SK-N-SH (cell line): Measurements from ENCODE around the gene SLC41A3. TPM values are rescaled to one million over a fixed set of nuclear protein-coding genes. Genes with fewer than 3 reads are reported as not detected.

Experiments used
- CTCF ChIA-PET: fragments of 300-600, 350-600 bp; formaldehyde crosslinking; extraction: SDS; loops from one replicate; lab custom pipeline; 2021; lab: Yijun Ruan, JAX
- POLR2A ChIA-PET: fragments of 350-600 bp; sonication (Branson Sonifier 250); formaldehyde crosslinking; extraction: SDS; loops from one replicate; lab custom pipeline; 2020; ENCODE audit warnings: antibody characterized with exemption, inconsistent platforms; lab: Yijun Ruan, JAX
- DNase-seq: peaks from one replicate; pipeline ENCODE4 v3.0.0; 2012
- H2AFZ ChIP-seq: fragments of 200-600 bp; sonication (generic); 2 replicates; pipeline ENCODE4 v1.8.1; 2016; ENCODE audit warnings: antibody characterized with exemption, mild to moderate bottlenecking, low read depth
- H3F3A ChIP-seq: fragments of 200-600 bp; sonication (generic); replicated peaks from 2 replicates; pipeline ENCODE3; 2016; ENCODE audit warnings: antibody characterized with exemption, mild to moderate bottlenecking; ENCODE audit not compliant: insufficient read depth
- H3K27ac ChIP-seq, 2 experiments: fragments of 200-500 bp in 1 of 2; fragments of 200-600 bp in 1 of 2; sonication (Bioruptor generic) in 1 of 2; sonication (generic), shearing (Covaris generic) in 1 of 2; 2 replicates each; pipeline versions ENCODE4 v1.5.1 to v1.6.1; 2014 to 2016; ENCODE audit warnings: low read depth in 2 of 2, inconsistent platforms in 1 of 2, low read length in 1 of 2, mild to moderate bottlenecking in 1 of 2, mixed read lengths in 1 of 2
- H3K27me3 ChIP-seq: fragments of 200-600 bp; sonication (generic), shearing (Covaris generic); 2 replicates; pipeline ENCODE4 v1.6.1; 2016; ENCODE audit warnings: mixed run types; ENCODE audit not compliant: insufficient read depth
- H3K36me3 ChIP-seq, 2 experiments: fragments of 200-500 bp in 1 of 2; fragments of 200-600 bp in 1 of 2; sonication (Bioruptor generic) in 1 of 2; sonication (generic) in 1 of 2; replicated peaks in 1 of 2; 2 replicates each; pipeline versions ENCODE3 to v1.5.1; 2014 to 2016; ENCODE audit warnings: low read length in 1 of 2, mild to moderate bottlenecking in 1 of 2; ENCODE audit not compliant: insufficient read depth in 2 of 2, control insufficient read depth in 1 of 2
- H3K4me1 ChIP-seq, 2 experiments: fragments of 200-500 bp in 1 of 2; fragments of 200-600 bp in 1 of 2; sonication (Bioruptor generic) in 1 of 2; sonication (generic), shearing (Covaris generic) in 1 of 2; 2 replicates each; pipeline versions ENCODE4 v1.5.1 to v1.6.1; 2014 to 2016; ENCODE audit warnings: low read depth in 1 of 2, low read length in 1 of 2, mixed run types in 1 of 2; ENCODE audit not compliant: insufficient read depth in 2 of 2, control insufficient read depth in 1 of 2
- H3K4me2 ChIP-seq: fragments of 200-600 bp; sonication (generic), shearing (Covaris generic); 2 replicates; pipeline ENCODE4 v1.6.1; 2017; ENCODE audit warnings: mixed run types
- H3K4me3 ChIP-seq, 2 experiments: fragments of 200-500 bp in 1 of 2; fragments of 200-600 bp in 1 of 2; sonication (Bioruptor generic) in 1 of 2; sonication (generic), shearing (Covaris generic) in 1 of 2; 2 replicates each; pipeline versions ENCODE4 v1.5.1 to v1.8.1; 2014 to 2016; ENCODE audit warnings: low read depth in 2 of 2, inconsistent platforms in 1 of 2, low read length in 1 of 2, mild to moderate bottlenecking in 1 of 2, mixed read lengths in 1 of 2, moderate library complexity in 1 of 2
- H3K79me2 ChIP-seq: fragments of 200-600 bp; sonication (generic); 2 replicates; pipeline ENCODE4 v1.8.1; 2017; ENCODE audit warnings: mild to moderate bottlenecking; ENCODE audit not compliant: insufficient read depth
- H3K9ac ChIP-seq: fragments of 200-600 bp; sonication (generic); 2 replicates; pipeline ENCODE4 v1.6.1; 2017; ENCODE audit warnings: mixed run types
- H3K9me2 ChIP-seq: fragments of 200-600 bp; sonication (generic); 2 replicates; pipeline ENCODE4 v1.6.1; 2017; ENCODE audit warnings: mixed run types
- H3K9me3 ChIP-seq: fragments of 200-600 bp; sonication (generic); 2 replicates; pipeline ENCODE4 v1.6.1; 2017; ENCODE audit warnings: mixed run types, mild to moderate bottlenecking, moderate library complexity
- H4K20me1 ChIP-seq: fragments of 200-600 bp; sonication (generic); 2 replicates; pipeline ENCODE4 v1.6.1; 2017; ENCODE audit warnings: mild to moderate bottlenecking, mixed run types; ENCODE audit not compliant: insufficient read depth
- CHD2 ChIP-seq: fragments of 150-350 bp; IDR thresholded peaks from 2 replicates; pipeline ENCODE4 v1.6.1; 2018; ENCODE audit warnings: low read length; ENCODE audit not compliant: partially characterized antibody
- CTCF ChIP-seq: fragments of 200-600 bp; sonication (generic); IDR thresholded peaks from 2 replicates; pipeline ENCODE4 v1.6.1; 2017; ENCODE audit warnings: antibody characterized with exemption, mild to moderate bottlenecking, moderate library complexity
- ELF1 ChIP-seq: IDR thresholded peaks from 2 replicates; pipeline ENCODE4 v1.4.0; 2012
- EP300 ChIP-seq, 2 experiments: IDR thresholded peaks; 2 replicates each; pipeline versions ENCODE4 v1.4.0 to v1.6.1; 2012; ENCODE audit warnings: borderline replicate concordance in 1 of 2, low read depth in 1 of 2, low read length in 1 of 2
- FOSL2 ChIP-seq: IDR thresholded peaks from 2 replicates; pipeline ENCODE4 v1.4.0; 2012; ENCODE audit warnings: low read depth, mild to moderate bottlenecking, moderate library complexity, borderline replicate concordance
- FOXM1 ChIP-seq: IDR thresholded peaks from 2 replicates; pipeline ENCODE4 v1.4.0; 2012; ENCODE audit warnings: low read depth, mild to moderate bottlenecking
- GATA2 ChIP-seq: sonication (generic); formaldehyde crosslinking; IDR thresholded peaks from 2 replicates; pipeline ENCODE4 v1.5.0; 2020; ENCODE audit warnings: mild to moderate bottlenecking, missing genetic modification reagents
- JUND ChIP-seq: IDR thresholded peaks from 2 replicates; pipeline ENCODE4 v1.4.0; 2012
- MAX ChIP-seq: IDR thresholded peaks from 2 replicates; pipeline ENCODE4 v1.4.0; 2012; ENCODE audit warnings: low read depth
- NFIC ChIP-seq: IDR thresholded peaks from 2 replicates; pipeline ENCODE4 v1.4.0; 2012; ENCODE audit warnings: borderline replicate concordance
- REST ChIP-seq: IDR thresholded peaks from 2 replicates; pipeline ENCODE4 v1.6.1; 2012; ENCODE audit warnings: mild to moderate bottlenecking, low read depth, low read length, moderate library complexity
- RFX5 ChIP-seq: IDR thresholded peaks from 2 replicates; pipeline ENCODE4 v1.6.1; 2012; ENCODE audit warnings: mild to moderate bottlenecking, improper control_type of control experiment, low read length
- RXRA ChIP-seq: IDR thresholded peaks from 2 replicates; pipeline ENCODE4 v1.4.0; 2012; ENCODE audit warnings: low read depth, mild to moderate bottlenecking, borderline replicate concordance
- SIN3A ChIP-seq: IDR thresholded peaks from 2 replicates; pipeline ENCODE4 v1.6.1; 2012; ENCODE audit warnings: low read depth, mild to moderate bottlenecking, low read length, moderate library complexity, borderline replicate concordance
- TAF1 ChIP-seq: IDR thresholded peaks from 2 replicates; pipeline ENCODE4 v1.6.1; 2012; ENCODE audit warnings: low read depth, mild to moderate bottlenecking, low read length, moderate library complexity, borderline replicate concordance
- TCF12 ChIP-seq: IDR thresholded peaks from 2 replicates; pipeline ENCODE4 v1.4.0; 2012
- TEAD4 ChIP-seq: IDR thresholded peaks from 2 replicates; pipeline ENCODE4 v1.4.0; 2012; ENCODE audit warnings: mild to moderate bottlenecking, borderline replicate concordance; ENCODE audit not compliant: insufficient read depth
- YY1 ChIP-seq: IDR thresholded peaks from 2 replicates; pipeline ENCODE4 v1.4.0; 2012; ENCODE audit warnings: low read depth, mild to moderate bottlenecking
- WGBS: methylation state at CpG from one replicate; pipeline ENCODE4 v1.1.6; 2017; ENCODE audit warnings: low lambda C conversion rate; 5-methylcytosine and 5-hydroxymethylcytosine counted together
- polyA plus RNA-seq, 3 experiments: library from polyadenylated mRNA; depleted of rRNA; stranded (reverse); fragments of >200 nt; gene quantifications; 2 replicates each; pipeline ENCODE4 v1.2.3, GENCODE V29; 2012
- TF ChIP-seq, protein P1 (sequence below): IDR thresholded peaks from 2 replicates; pipeline ENCODE4; 2012
- TF ChIP-seq, protein P2 (sequence below): fragments of 150-350 bp; IDR thresholded peaks from 2 replicates; pipeline ENCODE4 v1.6.1; 2017; ENCODE audit warnings: antibody characterized with exemption, low read length, low read depth, borderline replicate concordance

Gene SLC41A3
- polyA plus RNA-seq, 1 of the 3 experiments (the other 2 are of a cell fraction): 53.4 TPM

DNA sequence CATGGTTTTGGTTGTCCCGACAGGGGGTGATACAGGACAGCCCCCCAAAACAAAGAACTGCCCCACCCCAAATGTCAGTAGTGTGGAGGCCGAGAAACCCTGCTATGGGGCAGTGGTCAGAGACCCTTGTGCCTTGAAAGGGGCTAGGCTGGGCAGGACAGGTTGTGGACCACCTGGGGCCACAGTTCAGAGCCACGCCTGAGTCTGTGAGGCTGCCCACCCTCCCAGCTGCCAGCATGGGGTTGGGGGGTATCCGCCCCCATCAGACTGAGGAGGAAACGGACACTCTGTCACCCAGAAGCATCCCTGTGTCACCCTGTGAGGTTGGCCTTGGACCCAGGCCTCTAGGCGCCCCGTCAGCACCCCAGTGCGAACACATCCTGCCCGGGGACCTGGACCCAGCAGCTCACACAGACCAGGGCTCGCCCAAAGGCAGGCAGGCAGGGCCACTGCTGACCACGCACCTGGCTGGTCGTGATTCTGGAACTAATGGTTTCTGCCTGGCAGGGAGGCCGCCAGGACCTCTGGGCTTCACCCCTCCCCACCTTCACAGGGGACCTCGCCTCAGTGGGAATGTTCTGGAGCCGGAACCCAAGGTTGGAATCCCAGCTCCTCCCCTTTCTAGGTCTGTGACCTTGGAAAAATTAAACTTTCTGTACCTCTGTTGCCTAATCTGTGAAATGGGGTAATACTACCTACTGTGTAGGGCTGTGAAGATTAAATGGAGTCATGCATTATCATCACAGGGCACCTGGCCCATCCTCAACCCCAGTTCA is 1.4 kb downstream of the SLC41A3 start:
- no peaks in the 10 kb centered on the region for H3K27me3 ChIP-seq
- H3K36me3 ChIP-seq: peaks cover 0 to 5% of the 10 kb centered on the region in 2 experiments
- no peaks in the 10 kb centered on the region for H4K20me1 ChIP-seq
- no peak for DNase-seq
- H3K27ac ChIP-seq: peak overlapping the region in 1 of 2 experiments; percentile 23; a peak in 2 of 4 replicates
- peaks cover 13% of the 10 kb centered on the region; the same call in 1 of the 2 replicates for H3K9me3 ChIP-seq
- peaks cover 7% of the 10 kb centered on the region; the same call in 1 of the 2 replicates for H3K79me2 ChIP-seq
- TF ChIP-seq YY1 (no peak), JUND (no peak), TCF12 (no peak), MAX (no peak), FOSL2 (no peak), FOXM1 (no peak), REST (no peak), TAF1 (no peak), RFX5 (no peak), RXRA (no peak), NFIC (no peak), SIN3A (no peak), TEAD4 (no peak), ELF1 (no peak), CTCF (no peak), GATA2 (CRISPR knock-in tag) (no peak), EP300 (IDR thresholded peaks at IDR 0.05; ENCODE audit: borderline replicate concordance in 1 of 2, low read depth in 1 of 2, low read length in 1 of 2) (no peak), CHD2 (no peak)
- TF ChIP-seq, protein P1, sequence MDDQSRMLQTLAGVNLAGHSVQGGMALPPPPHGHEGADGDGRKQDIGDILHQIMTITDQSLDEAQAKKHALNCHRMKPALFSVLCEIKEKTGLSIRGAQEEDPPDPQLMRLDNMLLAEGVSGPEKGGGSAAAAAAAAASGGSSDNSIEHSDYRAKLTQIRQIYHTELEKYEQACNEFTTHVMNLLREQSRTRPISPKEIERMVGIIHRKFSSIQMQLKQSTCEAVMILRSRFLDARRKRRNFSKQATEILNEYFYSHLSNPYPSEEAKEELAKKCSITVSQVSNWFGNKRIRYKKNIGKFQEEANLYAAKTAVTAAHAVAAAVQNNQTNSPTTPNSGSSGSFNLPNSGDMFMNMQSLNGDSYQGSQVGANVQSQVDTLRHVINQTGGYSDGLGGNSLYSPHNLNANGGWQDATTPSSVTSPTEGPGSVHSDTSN: no peak
- TF ChIP-seq, protein P2, sequence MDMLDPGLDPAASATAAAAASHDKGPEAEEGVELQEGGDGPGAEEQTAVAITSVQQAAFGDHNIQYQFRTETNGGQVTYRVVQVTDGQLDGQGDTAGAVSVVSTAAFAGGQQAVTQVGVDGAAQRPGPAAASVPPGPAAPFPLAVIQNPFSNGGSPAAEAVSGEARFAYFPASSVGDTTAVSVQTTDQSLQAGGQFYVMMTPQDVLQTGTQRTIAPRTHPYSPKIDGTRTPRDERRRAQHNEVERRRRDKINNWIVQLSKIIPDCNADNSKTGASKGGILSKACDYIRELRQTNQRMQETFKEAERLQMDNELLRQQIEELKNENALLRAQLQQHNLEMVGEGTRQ: no peak
- CTCF ChIA-PET: no interaction called here
- no peaks in the 10 kb centered on the region for H3F3A ChIP-seq
- H3K9me2 ChIP-seq: no peaks in the 10 kb centered on the region
- POLR2A ChIA-PET: no interaction called here
- no CpG with 5 or more reads among the region's 15 CpGs for WGBS
- H2AFZ ChIP-seq: no peak overlapping the region
- H3K4me2 ChIP-seq: peak overlapping the region; percentile 80
- H3K4me1 ChIP-seq: peaks cover 0 to 15% of the 10 kb centered on the region in 2 experiments; a peak in 2 of 4 replicates
- peak overlapping the region; percentile 66 to 76 for H3K4me3 ChIP-seq
- H3K9ac ChIP-seq: peak overlapping the region; percentile 71; the same call in 1 of the 2 replicates
